C4-2B (cell line): ENCODE measurements around the gene FBXL16.

Source experiments
- ZFX ChIP-seq: fragments of 450-650 bp; IDR thresholded peaks from 2 replicates; pipeline ENCODE4 v1.6.1; 2017
- TF ChIP-seq, protein P1 (sequence below): fragments of 450-650 bp; conservative IDR thresholded peaks from 2 replicates; pipeline ENCODE4 v1.5.1; 2017; ENCODE audit warnings: mild to moderate bottlenecking

DNA sequence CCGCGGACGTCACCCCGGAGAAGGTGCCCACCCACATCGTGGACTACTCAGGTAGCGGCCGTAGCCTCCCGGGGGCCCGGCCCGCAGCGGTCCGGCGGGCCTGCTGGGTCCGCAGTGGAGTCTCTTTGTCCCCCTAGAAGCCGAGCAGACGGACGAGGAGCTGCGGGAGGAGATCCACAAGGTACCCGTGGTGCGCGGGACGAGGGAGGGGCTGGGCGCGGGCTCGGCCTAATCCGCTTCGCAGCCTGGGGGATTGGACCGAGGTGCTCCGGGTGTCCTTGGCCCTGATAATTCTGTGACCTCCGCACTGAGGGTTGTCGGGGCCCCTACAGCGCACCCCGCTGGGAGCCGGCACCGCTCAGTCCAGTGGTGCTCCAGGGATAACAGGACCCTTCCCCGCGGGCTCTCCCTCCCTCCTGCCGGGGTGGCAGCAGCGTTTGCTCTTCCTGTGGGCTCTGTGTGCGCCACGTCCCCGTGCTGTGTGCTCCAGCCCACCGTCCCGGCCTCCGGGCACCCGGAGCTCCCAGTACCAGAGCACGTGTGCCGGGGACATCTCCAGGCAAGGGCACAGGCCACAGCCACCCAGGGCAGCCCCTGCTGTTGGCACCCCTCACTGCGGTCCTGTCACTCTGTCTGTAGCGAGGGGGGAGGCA lies 37.0 kb downstream of the FBXL16 start:
- TF ChIP-seq, protein P1, sequence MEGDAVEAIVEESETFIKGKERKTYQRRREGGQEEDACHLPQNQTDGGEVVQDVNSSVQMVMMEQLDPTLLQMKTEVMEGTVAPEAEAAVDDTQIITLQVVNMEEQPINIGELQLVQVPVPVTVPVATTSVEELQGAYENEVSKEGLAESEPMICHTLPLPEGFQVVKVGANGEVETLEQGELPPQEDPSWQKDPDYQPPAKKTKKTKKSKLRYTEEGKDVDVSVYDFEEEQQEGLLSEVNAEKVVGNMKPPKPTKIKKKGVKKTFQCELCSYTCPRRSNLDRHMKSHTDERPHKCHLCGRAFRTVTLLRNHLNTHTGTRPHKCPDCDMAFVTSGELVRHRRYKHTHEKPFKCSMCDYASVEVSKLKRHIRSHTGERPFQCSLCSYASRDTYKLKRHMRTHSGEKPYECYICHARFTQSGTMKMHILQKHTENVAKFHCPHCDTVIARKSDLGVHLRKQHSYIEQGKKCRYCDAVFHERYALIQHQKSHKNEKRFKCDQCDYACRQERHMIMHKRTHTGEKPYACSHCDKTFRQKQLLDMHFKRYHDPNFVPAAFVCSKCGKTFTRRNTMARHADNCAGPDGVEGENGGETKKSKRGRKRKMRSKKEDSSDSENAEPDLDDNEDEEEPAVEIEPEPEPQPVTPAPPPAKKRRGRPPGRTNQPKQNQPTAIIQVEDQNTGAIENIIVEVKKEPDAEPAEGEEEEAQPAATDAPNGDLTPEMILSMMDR: no peak
- no peak for TF ChIP-seq ZFX
